ENCODE results near the gene C12orf57.
A peak's percentile ranks its signal among the peaks of the same experiment; 100 is the strongest.

C12orf57 gene

DNA sequence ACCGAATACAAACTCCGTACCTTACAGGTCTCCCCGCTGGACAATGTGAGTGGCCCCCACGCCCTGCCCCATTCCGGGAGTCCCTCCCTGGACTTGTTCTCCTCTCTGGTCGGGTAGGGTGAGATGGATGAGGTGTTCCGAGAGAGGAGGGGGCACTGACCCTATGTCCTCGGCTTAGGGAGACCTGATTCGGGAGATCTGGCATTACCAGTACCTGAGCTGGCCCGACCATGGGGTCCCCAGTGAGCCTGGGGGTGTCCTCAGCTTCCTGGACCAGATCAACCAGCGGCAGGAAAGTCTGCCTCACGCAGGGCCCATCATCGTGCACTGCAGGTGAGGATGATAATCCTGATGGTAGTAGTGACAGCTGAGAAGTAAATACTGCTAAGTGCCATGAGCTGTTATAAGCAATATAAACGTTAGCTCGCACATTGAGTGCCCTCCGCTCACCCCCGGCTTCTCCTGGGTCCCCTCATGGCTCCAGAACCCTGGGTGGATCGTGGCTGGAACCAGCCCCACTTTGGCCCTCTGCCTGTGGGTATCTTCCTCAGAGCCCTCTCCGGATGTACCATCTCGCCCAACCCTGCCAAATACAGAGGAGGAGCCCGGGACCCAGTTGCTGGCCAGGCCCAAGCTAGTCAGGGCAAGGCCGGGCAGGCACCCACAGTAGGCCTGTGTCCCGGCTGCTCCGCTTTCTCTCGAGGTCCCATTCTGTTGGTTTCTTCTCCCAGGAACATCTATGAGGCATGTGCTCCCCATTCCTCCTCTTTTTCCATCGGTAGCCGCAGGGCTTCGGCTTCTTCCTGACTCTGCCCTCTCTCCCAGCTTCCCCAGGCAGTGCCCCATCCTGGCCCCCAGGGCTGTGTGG is 14.2 kb downstream of the C12orf57 start:
- TF ChIP-seq CTCF (IDR thresholded peaks at IDR 0.05; ENCODE audit: low read depth, low read length): no peak
- H3K4me3 ChIP-seq (ENCODE audit: low read depth, low read length): no peak overlapping the region
- in situ Hi-C loops (cut with HindIII; ENCODE audit: low sequenced_read_pairs): no loop called here
- no peak for DNase-seq (ENCODE audit: low read depth, low spot score)

- H3K4me3 ChIP-seq (ENCODE audit: low read depth, low read length): no peak overlapping the region
- no peak for DNase-seq (ENCODE audit: low read depth, low spot score)
- TF ChIP-seq CTCF (IDR thresholded peaks at IDR 0.05; ENCODE audit: low read depth, low read length): no peak
- in situ Hi-C loops (cut with HindIII; ENCODE audit: low sequenced_read_pairs): no loop called here
These were observed 14.8 kb downstream of the C12orf57 start for GRCh38 chr12:6958609-6959057.

DNA sequence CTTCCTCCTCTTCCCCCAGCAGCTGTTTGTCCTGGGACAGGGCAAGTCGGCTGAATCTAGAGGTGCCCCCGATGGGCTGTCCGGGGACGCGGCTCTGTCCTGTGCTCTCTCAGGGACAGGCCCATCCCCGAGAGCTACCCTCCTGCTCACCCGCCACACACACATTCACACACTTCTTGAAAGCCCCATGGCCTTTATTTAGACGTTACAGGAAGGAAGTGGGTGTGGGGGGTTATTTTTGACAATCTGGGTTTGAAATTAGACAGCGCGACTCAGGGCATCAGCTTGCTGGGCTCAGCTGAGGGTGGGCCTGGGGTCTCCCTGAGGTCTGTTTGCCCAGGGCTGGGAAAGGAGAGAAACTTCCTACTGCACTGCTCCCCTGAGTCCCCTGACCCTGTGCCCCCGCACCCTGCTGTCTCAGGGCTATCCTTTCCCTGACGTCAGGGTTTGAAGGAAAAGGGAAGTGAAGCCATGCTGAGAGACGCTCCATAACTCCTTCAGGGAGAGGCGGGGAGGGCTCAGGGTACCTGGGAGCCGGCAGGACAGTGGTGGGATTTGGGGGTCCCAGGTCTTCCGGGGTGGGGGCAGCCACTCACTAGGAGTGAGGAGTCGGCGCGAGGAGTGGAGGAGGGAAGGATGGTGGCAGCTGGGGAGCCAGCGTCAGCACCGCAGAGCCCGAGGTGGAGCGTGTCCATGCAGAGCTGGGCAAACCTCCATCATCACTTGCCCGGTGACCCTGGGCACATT is 15.4 kb downstream of the C12orf57 start:
- H3K4me3 ChIP-seq (ENCODE audit: low read depth, low read length): no peak overlapping the region
- DNase-seq (ENCODE audit: low read depth, low spot score): no peak
- in situ Hi-C loops (cut with HindIII; ENCODE audit: low sequenced_read_pairs): no loop called here
- TF ChIP-seq CTCF (IDR thresholded peaks at IDR 0.05; ENCODE audit: low read depth, low read length): no peak

GRCh38 chr12:6959805-6960592 is 16.2 kb downstream of the C12orf57 start:
- in situ Hi-C loops (cut with HindIII; ENCODE audit: low sequenced_read_pairs): no loop called here
- DNase-seq (ENCODE audit: low read depth, low spot score): no peak
- H3K4me3 ChIP-seq (ENCODE audit: low read depth, low read length): no peak overlapping the region
- TF ChIP-seq CTCF (IDR thresholded peaks at IDR 0.05; ENCODE audit: low read depth, low read length): no peak

DNA sequence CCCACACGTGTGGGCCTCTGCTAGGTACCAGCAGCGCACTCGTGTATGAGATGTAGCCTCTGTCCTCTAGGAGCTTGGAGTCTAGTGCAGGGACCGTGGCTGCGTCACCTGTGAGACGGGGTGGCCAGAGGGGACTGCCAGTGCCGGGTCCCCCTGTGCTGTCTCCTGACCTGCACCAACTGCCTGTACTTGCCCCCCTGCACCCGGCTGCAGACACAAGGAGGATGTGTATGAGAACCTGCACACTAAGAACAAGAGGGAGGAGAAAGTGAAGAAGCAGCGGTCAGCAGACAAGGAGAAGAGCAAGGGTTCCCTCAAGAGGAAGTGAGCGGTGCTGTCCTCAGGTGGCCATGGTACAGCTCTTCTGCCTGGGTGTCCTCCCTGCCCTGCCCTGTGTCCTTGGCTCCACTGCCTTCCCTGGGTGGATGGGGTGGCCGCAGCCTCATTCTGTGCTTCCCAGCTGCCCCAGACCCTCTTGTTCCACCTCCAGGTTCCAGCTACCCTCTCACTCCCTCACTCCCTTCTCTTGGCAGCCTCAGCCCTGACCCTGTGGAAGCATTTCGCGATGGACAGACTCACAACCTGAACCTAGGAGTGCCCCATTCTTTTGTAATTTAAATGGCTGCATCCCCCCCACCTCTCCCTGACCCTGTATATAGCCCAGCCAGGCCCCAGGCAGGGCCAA is 16.9 kb downstream of the C12orf57 start:
- TF ChIP-seq CTCF (IDR thresholded peaks at IDR 0.05; ENCODE audit: low read depth, low read length): peak; percentile 43

DNA sequence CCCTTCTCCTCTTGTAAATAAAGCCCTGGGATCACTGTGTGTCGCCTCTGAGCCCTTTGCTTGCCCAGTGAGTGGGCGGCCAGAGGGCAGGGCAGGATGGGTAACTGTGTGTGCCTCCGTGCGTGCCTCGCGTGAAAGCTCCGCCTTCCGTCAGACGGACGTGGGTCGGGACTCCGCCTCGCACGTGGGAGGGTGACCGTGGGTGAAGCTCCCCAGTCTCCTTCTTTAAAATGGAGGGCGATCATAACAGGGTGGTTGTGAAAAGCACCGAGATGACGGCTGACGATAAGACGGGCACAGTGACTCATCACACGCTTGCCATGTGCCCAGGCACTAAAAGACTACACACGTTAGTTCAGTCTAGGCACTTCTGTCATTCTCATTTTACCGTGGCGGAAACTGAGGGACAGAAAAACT is 17.5 kb downstream of the C12orf57 start:
- no peak overlapping the region for H3K4me3 ChIP-seq (ENCODE audit: low read depth, low read length)
- DNase-seq (ENCODE audit: low read depth, low spot score): no peak
- in situ Hi-C loops (cut with HindIII; ENCODE audit: low sequenced_read_pairs): no loop called here
- no peak for TF ChIP-seq CTCF (IDR thresholded peaks at IDR 0.05; ENCODE audit: low read depth, low read length)

More for the DNA sequence above, 16.9 kb downstream of the C12orf57 start:
- DNase-seq (ENCODE audit: low read depth, low spot score): peak; percentile 28
- in situ Hi-C loops (cut with HindIII; ENCODE audit: low sequenced_read_pairs): no loop called here
- no peak overlapping the region for H3K4me3 ChIP-seq (ENCODE audit: low read depth, low read length)

Measured in astrocyte of the spinal cord (primary cell).